ENCODE data around the gene DAPK2.

DAPK2 gene

GRCh38 chr15:63933522-63933921 is 112.8 kb downstream of the DAPK2 start:
- Histone ChIP-seq H3K79me2 (ENCODE audit: control insufficient read depth, insufficient read depth, low read length, poor library complexity) (no peaks in the 10 kb centered on the region), H2BK12ac (ENCODE audit: low read length) (no peak overlapping the region), H3K27ac (ENCODE audit: low read depth, low read length) (no peak overlapping the region), H3K79me1 (ENCODE audit: low read length) (peaks cover 10% of the 10 kb centered on the region), H3K4ac (ENCODE audit: low read depth, low read length) (no peak overlapping the region), H2BK120ac (ENCODE audit: insufficient read depth, low read length, poor library complexity) (no peak overlapping the region), H3K4me2 (ENCODE audit: low read length) (no peak overlapping the region), H3K14ac (ENCODE audit: low read length) (no peak overlapping the region), H3K9me3 (ENCODE audit: insufficient read depth, low read depth, low read length) (no peaks in the 10 kb centered on the region), H2BK5ac (ENCODE audit: low read depth, low read length, poor library complexity) (no peak overlapping the region), H3K4me1 (ENCODE audit: control insufficient read depth in 1 of 2, insufficient read depth in 2 of 2, low read length in 2 of 2) (peaks cover 8 to 11% of the 10 kb centered on the region in 2 experiments), H4K8ac (ENCODE audit: low read depth, low read length) (no peak overlapping the region), H3K4me3 (ENCODE audit: low read depth, low read length) (no peak overlapping the region), H4K12ac (ENCODE audit: low read depth, low read length) (no peak overlapping the region), H3K23ac (ENCODE audit: low read length) (no peak overlapping the region), H2AK5ac (ENCODE audit: low read length) (no peak overlapping the region), H3K27me3 (ENCODE audit: insufficient read depth, low read length) (no peaks in the 10 kb centered on the region), H3K36me3 (ENCODE audit: control insufficient read depth in 1 of 2, insufficient read depth in 2 of 2, low read length in 2 of 2) (no peaks in the 10 kb centered on the region), H3K18ac (ENCODE audit: low read length) (no peak overlapping the region), H2AFZ (ENCODE audit: insufficient read depth, low read length, poor library complexity) (no peak overlapping the region), H3K9ac (ENCODE audit: low read length) (no peak overlapping the region), H4K91ac (ENCODE audit: low read depth, low read length) (no peak overlapping the region)
- DNase-seq, result peak in 1 of 2 donors; percentile 64
- WGBS (ENCODE audit: extremely low coverage, insufficient coverage, insufficient read length), result no CpG with 5 or more reads among the region's 5 CpGs

GRCh38 chr15:63931556-63931955 is 114.7 kb downstream of the DAPK2 start:
- H3K79me1 ChIP-seq (ENCODE audit: low read length), result peaks cover 15% of the 10 kb centered on the region
- no peak overlapping the region for H2AFZ ChIP-seq (ENCODE audit: insufficient read depth, low read length, poor library complexity)
- no peak overlapping the region for H3K14ac ChIP-seq (ENCODE audit: low read length)
- no peak overlapping the region for H3K27ac ChIP-seq (ENCODE audit: low read depth, low read length)
- no peaks in the 10 kb centered on the region for H3K79me2 ChIP-seq (ENCODE audit: control insufficient read depth, insufficient read depth, low read length, poor library complexity)
- DNase-seq, result no peak
- no peak overlapping the region for H3K4me2 ChIP-seq (ENCODE audit: low read length)
- no peak overlapping the region for H3K18ac ChIP-seq (ENCODE audit: low read length)
- no peak overlapping the region for H2BK120ac ChIP-seq (ENCODE audit: insufficient read depth, low read length, poor library complexity)
- WGBS (ENCODE audit: extremely low coverage, insufficient coverage, insufficient read length), result no CpG with 5 or more reads among the region's 4 CpGs
- H3K27me3 ChIP-seq (ENCODE audit: insufficient read depth, low read length), result no peaks in the 10 kb centered on the region
- H3K4me3 ChIP-seq (ENCODE audit: low read depth, low read length), result no peak overlapping the region
- peak overlapping the region; percentile 82 for H2AK5ac ChIP-seq (ENCODE audit: low read length)
- no peak overlapping the region for H3K4ac ChIP-seq (ENCODE audit: low read depth, low read length)
- H4K8ac ChIP-seq (ENCODE audit: low read depth, low read length), result no peak overlapping the region
- H3K36me3 ChIP-seq (ENCODE audit: control insufficient read depth in 1 of 2, insufficient read depth in 2 of 2, low read length in 2 of 2), result no peaks in the 10 kb centered on the region
- no peaks in the 10 kb centered on the region for H3K9me3 ChIP-seq (ENCODE audit: insufficient read depth, low read depth, low read length)
- peaks cover 12 to 15% of the 10 kb centered on the region in 2 experiments for H3K4me1 ChIP-seq (ENCODE audit: control insufficient read depth in 1 of 2, insufficient read depth in 2 of 2, low read length in 2 of 2)
- peak overlapping the region; percentile 72 for H2BK12ac ChIP-seq (ENCODE audit: low read length)
- H4K91ac ChIP-seq (ENCODE audit: low read depth, low read length), result peak overlapping the region; percentile 8
- H3K9ac ChIP-seq (ENCODE audit: low read length), result no peak overlapping the region
- no peak overlapping the region for H4K12ac ChIP-seq (ENCODE audit: low read depth, low read length)
- no peak overlapping the region for H3K23ac ChIP-seq (ENCODE audit: low read length)
- H2BK5ac ChIP-seq (ENCODE audit: low read depth, low read length, poor library complexity), result peak overlapping the region; percentile 43

- Histone ChIP-seq H3K14ac (ENCODE audit: low read length) (peak overlapping the region; percentile 50), H2BK120ac (ENCODE audit: insufficient read depth, low read length, poor library complexity) (peak overlapping the region; percentile 76), H3K36me3 (ENCODE audit: control insufficient read depth in 1 of 2, insufficient read depth in 2 of 2, low read length in 2 of 2) (no peaks in the 10 kb centered on the region), H3K79me1 (ENCODE audit: low read length) (peaks cover 22% of the 10 kb centered on the region), H4K8ac (ENCODE audit: low read depth, low read length) (peak overlapping the region; percentile 1), H3K4me1 (ENCODE audit: control insufficient read depth in 1 of 2, insufficient read depth in 2 of 2, low read length in 2 of 2) (peaks cover 23 to 28% of the 10 kb centered on the region in 2 experiments), H2AFZ (ENCODE audit: insufficient read depth, low read length, poor library complexity) (no peak overlapping the region), H4K12ac (ENCODE audit: low read depth, low read length) (no peak overlapping the region), H3K27me3 (ENCODE audit: insufficient read depth, low read length) (no peaks in the 10 kb centered on the region), H2BK5ac (ENCODE audit: low read depth, low read length, poor library complexity) (peak overlapping the region; percentile 9), H2BK12ac (ENCODE audit: low read length) (peak overlapping the region; percentile 71), H3K4me3 (ENCODE audit: low read depth, low read length) (no peak overlapping the region), H2AK5ac (ENCODE audit: low read length) (peak overlapping the region; percentile 64), H4K91ac (ENCODE audit: low read depth, low read length) (peak overlapping the region; percentile 11), H3K23ac (ENCODE audit: low read length) (no peak overlapping the region), H3K18ac (ENCODE audit: low read length) (no peak overlapping the region), H3K9ac (ENCODE audit: low read length) (no peak overlapping the region), H3K4me2 (ENCODE audit: low read length) (no peak overlapping the region), H3K79me2 (ENCODE audit: control insufficient read depth, insufficient read depth, low read length, poor library complexity) (no peaks in the 10 kb centered on the region), H3K27ac (ENCODE audit: low read depth, low read length) (no peak overlapping the region), H3K4ac (ENCODE audit: low read depth, low read length) (no peak overlapping the region), H3K9me3 (ENCODE audit: insufficient read depth, low read depth, low read length) (no peaks in the 10 kb centered on the region)
- no CpG with 5 or more reads among the region's 7 CpGs for WGBS (ENCODE audit: extremely low coverage, insufficient coverage, insufficient read length)
- DNase-seq, result no peak
Measured at GRCh38 chr15:63930034-63930433, 116.3 kb downstream of the DAPK2 start.

GRCh38 chr15:63928185-63928842 is 118.0 kb downstream of the DAPK2 start:
- no peaks in the 10 kb centered on the region for H3K9me3 ChIP-seq (ENCODE audit: insufficient read depth, low read depth, low read length)

More at GRCh38 chr15:63928185-63928842, 118.0 kb downstream of the DAPK2 start:
- H3K14ac ChIP-seq (ENCODE audit: low read length), result peak overlapping the region; percentile 38
- no peak overlapping the region for H3K4me3 ChIP-seq (ENCODE audit: low read depth, low read length)
- peak overlapping the region; percentile 86 for H2BK12ac ChIP-seq (ENCODE audit: low read length)
- H3K9ac ChIP-seq (ENCODE audit: low read length), result no peak overlapping the region
- no peaks in the 10 kb centered on the region for H3K79me2 ChIP-seq (ENCODE audit: control insufficient read depth, insufficient read depth, low read length, poor library complexity)
- no CpG with 5 or more reads among the region's 2 CpGs for whole genome bisulfite sequencing (ENCODE audit: extremely low coverage, insufficient coverage, insufficient read length)
- H3K4me2 ChIP-seq (ENCODE audit: low read length), result no peak overlapping the region
- peak overlapping the region; percentile 49 for H3K18ac ChIP-seq (ENCODE audit: low read length)
- H4K8ac ChIP-seq (ENCODE audit: low read depth, low read length), result peak overlapping the region; percentile 40
- H2BK120ac ChIP-seq (ENCODE audit: insufficient read depth, low read length, poor library complexity), result peak overlapping the region; percentile 2
- peaks cover 31% of the 10 kb centered on the region for H3K79me1 ChIP-seq (ENCODE audit: low read length)
- H3K4me1 ChIP-seq (ENCODE audit: control insufficient read depth in 1 of 2, insufficient read depth in 2 of 2, low read length in 2 of 2), result peaks cover 35 to 44% of the 10 kb centered on the region in 2 experiments
- no peaks in the 10 kb centered on the region for H3K27me3 ChIP-seq (ENCODE audit: insufficient read depth, low read length)
- H4K12ac ChIP-seq (ENCODE audit: low read depth, low read length), result no peak overlapping the region
- DNase-seq, result peak in 1 of 2 donors; percentile 15
- no peak overlapping the region for H3K23ac ChIP-seq (ENCODE audit: low read length)
- peak overlapping the region; percentile 40 for H3K27ac ChIP-seq (ENCODE audit: low read depth, low read length)
- H2AK5ac ChIP-seq (ENCODE audit: low read length), result peak overlapping the region; percentile 38
- H3K36me3 ChIP-seq (ENCODE audit: control insufficient read depth in 1 of 2, insufficient read depth in 2 of 2, low read length in 2 of 2), result no peaks in the 10 kb centered on the region
- no peak overlapping the region for H2AFZ ChIP-seq (ENCODE audit: insufficient read depth, low read length, poor library complexity)
- H2BK5ac ChIP-seq (ENCODE audit: low read depth, low read length, poor library complexity), result peak overlapping the region; percentile 43
- peak overlapping the region; percentile 40 for H4K91ac ChIP-seq (ENCODE audit: low read depth, low read length)
- no peak overlapping the region for H3K4ac ChIP-seq (ENCODE audit: low read depth, low read length)
